GM18858 (cell line): ENCODE measurements around the gene GDPD4.
"Not testable (repeated sequence)": the region's sequence is repeated elsewhere in the genome, so short reads cannot be mapped to it uniquely, and the experiment has no call there.

Source experiments
- ATAC-seq: cut with Tn5 transposase; IDR thresholded peaks from one replicate; pipeline ENCODE4 v1.9.1; 2021; ENCODE audit not compliant: unreplicated experiment

Gene GDPD4

GRCh38 chr11:77300028-77300427, 1.5 kb downstream of the GDPD4 start:
- ATAC-seq: not testable (repeated sequence)

- no peak for ATAC-seq
These were observed 1.9 kb downstream of the GDPD4 start for GRCh38 chr11:77299528-77299993.

GRCh38 chr11:77294040-77294439, 7.4 kb downstream of the GDPD4 start:
- no peak for ATAC-seq

- no peak for ATAC-seq
These were observed 11.7 kb downstream of the GDPD4 start for GRCh38 chr11:77289737-77290136.

GRCh38 chr11:77287615-77288273, 13.7 kb downstream of the GDPD4 start:
- ATAC-seq: no peak

GRCh38 chr11:77287136-77287535, 14.3 kb downstream of the GDPD4 start:
- ATAC-seq: no peak

- ATAC-seq: no peak
These were observed 16.7 kb downstream of the GDPD4 start for GRCh38 chr11:77284476-77285468.

- no peak for ATAC-seq
These were observed 18.4 kb downstream of the GDPD4 start for GRCh38 chr11:77283101-77283500.

GRCh38 chr11:77278595-77279506, 22.6 kb downstream of the GDPD4 start:
- ATAC-seq: no peak

GRCh38 chr11:77276271-77276670, 25.2 kb downstream of the GDPD4 start:
- no peak for ATAC-seq

GRCh38 chr11:77270921-77271320, 30.6 kb downstream of the GDPD4 start:
- no peak for ATAC-seq

- no peak for ATAC-seq
These were observed 31.9 kb downstream of the GDPD4 start for GRCh38 chr11:77269484-77270123.

- ATAC-seq: no peak
These were observed 33.5 kb downstream of the GDPD4 start for GRCh38 chr11:77267962-77268361.

GRCh38 chr11:77266766-77267165, 34.7 kb downstream of the GDPD4 start:
- no peak for ATAC-seq

GRCh38 chr11:77262803-77263202, 38.7 kb downstream of the GDPD4 start:
- no peak for ATAC-seq

- ATAC-seq: no peak
These were observed 41.8 kb downstream of the GDPD4 start for GRCh38 chr11:77259641-77260040.

- ATAC-seq: no peak
These were observed 47.8 kb downstream of the GDPD4 start for GRCh38 chr11:77253690-77254089.

- ATAC-seq: no peak
These were observed 48.8 kb downstream of the GDPD4 start for GRCh38 chr11:77252555-77253270.

GRCh38 chr11:77250881-77251640, 50.4 kb downstream of the GDPD4 start:
- no peak for ATAC-seq
